Esophagus squamous epithelium (tissue), 5 donors: ENCODE measurements around the gene ACOT8. TPM values are rescaled to one million over a fixed set of nuclear protein-coding genes. Genes with fewer than 3 reads are reported as not detected.

Source experiments
- DNase-seq: peaks from one replicate; lab custom pipeline; 2025; lab: John Stamatoyannopoulos, UW
- H3K27ac ChIP-seq, 4 donors: fragments of 200-600 bp; sonication (generic); one replicate each; pipeline ENCODE4 v1.5.1; 2016 to 2019; ENCODE audit warnings: mild to moderate bottlenecking in 1 of 4
- H3K27me3 ChIP-seq, 4 donors: fragments of 200-600 bp; sonication (generic); 1 replicate in 3 of 4; 2 replicates in 1 of 4; pipeline versions ENCODE4 v1.5.1 to v1.6.0; 2017 to 2021; ENCODE audit warnings: antibody characterized with exemption in 1 of 4
- H3K36me3 ChIP-seq, 3 donors: fragments of 200-600 bp; sonication (generic); one replicate each; pipeline ENCODE4 v1.5.1; 2016 to 2019
- H3K4me1 ChIP-seq, 3 donors: fragments of 200-600 bp; sonication (generic); one replicate each; pipeline ENCODE4 v1.5.1; 2017 to 2019
- H3K4me3 ChIP-seq, 4 donors: fragments of 200-600 bp; sonication (generic); 1 replicate in 3 of 4; 2 replicates in 1 of 4; pipeline ENCODE4 v1.5.1; 2016 to 2019; ENCODE audit warnings: mild to moderate bottlenecking in 2 of 4, moderate library complexity in 1 of 4
- H3K9me3 ChIP-seq, 3 donors: fragments of 200-600 bp; sonication (generic); one replicate each; pipeline ENCODE4 v1.5.1; 2016 to 2019
- CTCF ChIP-seq, 6 experiments: fragments of 450-650 bp in 4 of 6; fragments of 200-600 bp in 2 of 6; sonication (generic) in 2 of 6; IDR thresholded peaks; one replicate each; pipeline ENCODE4 v1.5.1; 2016 to 2019; ENCODE audit warnings: antibody characterized with exemption in 6 of 6, mild to moderate bottlenecking in 4 of 6, moderate library complexity in 4 of 6
- POLR2A ChIP-seq, 4 donors: fragments of 450-650 bp; IDR thresholded peaks; one replicate each; pipeline ENCODE4 v1.6.1; 2017; ENCODE audit warnings: antibody characterized with exemption in 4 of 4, mild to moderate bottlenecking in 4 of 4, moderate library complexity in 3 of 4
- WGBS, 2 donors: methylation state at CpG; one replicate each; pipeline ENCODE4 v1.1.5; 2018; 5-methylcytosine and 5-hydroxymethylcytosine counted together
- intact Hi-C: fragments of 100-400 bp; cut with DNase I; formaldehyde crosslinking; loops from one replicate; pipeline ENCODE4 v1.15.0; 2022
- total RNA-seq, 4 donors: library from RNA; depleted of rRNA; stranded (reverse); fragments of >200 nt; gene quantifications; one replicate each; pipeline ENCODE4 v1.1.0, GENCODE V29; 2016
- donor health status: DM: yes; HTN: yes; CAD: no.

The ACOT8 gene
- total RNA-seq, 4 donors from 2014 or later, result 27.7 to 35.0 (median 31.1) TPM

DNA sequence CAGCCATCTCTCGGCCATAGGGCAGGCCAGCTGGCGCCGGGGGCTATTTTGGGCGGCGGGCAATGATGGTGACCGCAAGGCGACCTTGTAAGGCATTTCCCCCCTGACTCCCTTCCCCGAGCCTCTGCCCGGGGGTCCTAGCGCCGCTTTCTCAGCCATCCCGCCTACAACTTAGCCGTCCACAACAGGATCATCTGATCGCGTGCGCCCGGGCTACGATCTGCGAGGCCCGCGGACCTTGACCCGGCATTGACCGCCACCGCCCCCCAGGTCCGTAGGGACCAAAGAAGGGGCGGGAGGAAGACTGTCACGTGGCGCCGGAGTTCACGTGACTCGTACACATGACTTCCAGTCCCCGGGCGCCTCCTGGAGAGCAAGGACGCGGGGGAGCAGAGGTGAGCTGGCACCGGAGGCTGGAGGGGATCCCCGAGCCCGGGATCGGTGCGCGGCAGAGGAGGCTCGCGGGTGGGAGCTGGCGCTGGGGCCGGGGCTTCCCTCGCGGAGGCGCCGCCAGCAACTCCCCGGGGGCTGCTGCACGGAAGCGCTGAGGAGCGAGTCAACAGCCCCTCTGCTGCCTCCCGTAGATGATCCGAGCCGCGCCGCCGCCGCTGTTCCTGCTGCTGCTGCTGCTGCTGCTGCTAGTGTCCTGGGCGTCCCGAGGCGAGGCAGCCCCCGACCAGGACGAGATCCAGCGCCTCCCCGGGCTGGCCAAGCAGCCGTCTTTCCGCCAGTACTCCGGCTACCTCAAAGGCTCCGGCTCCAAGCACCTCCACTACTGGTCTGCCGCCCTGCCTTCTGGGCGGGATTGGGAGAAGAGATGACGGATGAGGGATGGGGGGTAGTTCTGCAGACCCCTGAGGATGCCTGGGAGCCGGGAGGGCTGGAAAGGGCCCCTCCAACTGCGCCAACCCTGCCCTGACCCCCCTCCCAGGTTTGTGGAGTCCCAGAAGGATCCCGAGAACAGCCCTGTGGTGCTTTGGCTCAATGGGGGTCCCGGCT is 34.1 kb upstream of the ACOT8 start, which contains the start of the genes CTSA and NEURL2:
TSS of gene CTSA (plus strand) at position 351 of the 999 bp plus-strand sequence. CDS start at position 585, 234 bp downstream.
TSS of gene NEURL2 (minus strand) at position 224 of the 999 bp plus-strand sequence. CDS start at position 7, 217 bp downstream.
- H3K4me3 ChIP-seq, result peak within 1 kb of the TSS; percentile 54 to 92 (median 82)
- intact Hi-C loops, result loop anchor here (10.0 kb wide), 1 partner anchor 54 kb away; no protein-coding TSS in a partner anchor
- H3K27me3 ChIP-seq, result no peaks in the 10 kb centered on the region
- peaks cover 23 to 53% (median 23%) of the 10 kb centered on the region in 3 donors for H3K4me1 ChIP-seq
- 0% methylated on average over 4 to 27 of the region's 78 CpGs for WGBS, 2 donors
- H3K9me3 ChIP-seq, result no peaks in the 10 kb centered on the region
- H3K36me3 ChIP-seq, result peaks cover 3 to 64% (median 14%) of the 10 kb centered on the region in 3 donors
- peak within 1 kb of the TSS; percentile 73 to 91 (median 88) for H3K27ac ChIP-seq
- peak; percentile 55 for DNase-seq
- TF ChIP-seq POLR2A (IDR thresholded peaks at IDR 0.05), result peak in 2 of 4 donors; percentile 44 to 63
- peak in 1 of 6 experiments; percentile 47 for TF ChIP-seq CTCF (IDR thresholded peaks at IDR 0.05)

GRCh38 chr20:45890077-45890984 is 33.1 kb upstream of the ACOT8 start:
- H3K4me3 ChIP-seq, result peak overlapping the region; percentile 54 to 92 (median 82)
- no peak for DNase-seq
- WGBS, 2 donors, result 4 to 25% methylated on average over 3 to 10 of the region's 79 CpGs
- peak overlapping the region; percentile 73 to 91 (median 88) for H3K27ac ChIP-seq
- TF ChIP-seq CTCF (IDR thresholded peaks at IDR 0.05) (peak in 5 of 6 experiments; percentile 30 to 48 (median 47)), POLR2A (IDR thresholded peaks at IDR 0.05) (no peak)
- no peaks in the 10 kb centered on the region for H3K27me3 ChIP-seq
- H3K36me3 ChIP-seq, result peaks cover 3 to 64% (median 5%) of the 10 kb centered on the region in 3 donors
- H3K9me3 ChIP-seq, result no peaks in the 10 kb centered on the region
- intact Hi-C loops, result loop anchor here (10.0 kb wide), 1 partner anchor 54 kb away; no protein-coding TSS in a partner anchor
- H3K4me1 ChIP-seq, result peaks cover 23 to 54% (median 23%) of the 10 kb centered on the region in 3 donors

GRCh38 chr20:45888681-45889080 is 31.5 kb upstream of the ACOT8 start:
- H3K4me3 ChIP-seq, result no peak overlapping the region
- H3K4me1 ChIP-seq, result peaks cover 23 to 65% (median 28%) of the 10 kb centered on the region in 3 donors
- no peak for DNase-seq
- no peaks in the 10 kb centered on the region for H3K27me3 ChIP-seq
- H3K9me3 ChIP-seq, result no peaks in the 10 kb centered on the region
- TF ChIP-seq CTCF (IDR thresholded peaks at IDR 0.05) (no peak), POLR2A (IDR thresholded peaks at IDR 0.05) (no peak)
- intact Hi-C loops, result no loop called here
- WGBS, 2 donors, result 100% methylated on average over 2 of the region's 3 CpGs; no CpG with 5 or more reads in 1 of the 2 donors
- H3K36me3 ChIP-seq, result peaks cover 1 to 63% (median 5%) of the 10 kb centered on the region in 3 donors
- H3K27ac ChIP-seq, result no peak overlapping the region

GRCh38 chr20:45887346-45887715 is 30.1 kb upstream of the ACOT8 start, which contains the start of gene SPATA25:
Gene SPATA25 (minus strand): TSS chr20:45887622. CDS start chr20:45887590, 32 bp downstream.
- TF ChIP-seq CTCF (IDR thresholded peaks at IDR 0.05), result no peak
- no peak for TF ChIP-seq POLR2A (IDR thresholded peaks at IDR 0.05)
- Histone ChIP-seq H3K4me3 (no peak within 1 kb of the TSS), H3K4me1 (peaks cover 17 to 52% (median 22%) of the 10 kb centered on the region in 3 donors), H3K27ac (no peak within 1 kb of the TSS), H3K9me3 (no peaks in the 10 kb centered on the region), H3K36me3 (peaks cover 6 to 60% (median 11%) of the 10 kb centered on the region in 3 donors), H3K27me3 (no peaks in the 10 kb centered on the region)
- 90 to 92% methylated on average over 6 to 7 of the region's 8 CpGs for WGBS, 2 donors
- DNase-seq, result no peak
- intact Hi-C loops, result no loop called here
